Lung (tissue), 12 donors: ENCODE data around the gene NFIL3. TPM values are rescaled to one million over a fixed set of nuclear protein-coding genes. Genes with fewer than 3 reads are reported as not detected.

Experiments used
- ATAC-seq: fragments of 200-7000 bp; cut with Tn5 transposase; one replicate; pipeline ENCODE4 v1.9.1; 2020; ENCODE audit warnings: moderate number of reproducible peaks; ENCODE audit not compliant: insufficient read depth, low FRiP score
- DNase-seq, 3 donors: peaks; one replicate each; pipeline ENCODE4 v3.0.0-alpha.2; 2013 to 2017
- H3K27ac ChIP-seq, 2 donors: one replicate each; pipeline ENCODE4 v1.5.1; 2013; ENCODE audit warnings: mild to moderate bottlenecking in 2 of 2, moderate library complexity in 2 of 2, control low read depth in 1 of 2, inconsistent platforms in 1 of 2, low read depth in 1 of 2, low read length in 1 of 2
- H3K27me3 ChIP-seq, 3 donors: one replicate each; pipeline ENCODE4 v1.5.1; 2013; ENCODE audit warnings: low read length in 2 of 3; ENCODE audit not compliant: control insufficient read depth in 3 of 3, insufficient read depth in 3 of 3
- H3K36me3 ChIP-seq, 4 donors: one replicate each; pipeline ENCODE4 v1.5.1; 2013; ENCODE audit warnings: low read length in 4 of 4, mild to moderate bottlenecking in 1 of 4, moderate library complexity in 1 of 4; ENCODE audit not compliant: control insufficient read depth in 4 of 4, insufficient read depth in 4 of 4
- H3K4me1 ChIP-seq, 5 donors: one replicate each; pipeline ENCODE4 v1.5.1; 2013; ENCODE audit warnings: low read length in 5 of 5, mild to moderate bottlenecking in 2 of 5, moderate library complexity in 1 of 5; ENCODE audit not compliant: control insufficient read depth in 5 of 5, insufficient read depth in 5 of 5
- H3K4me3 ChIP-seq: one replicate; pipeline ENCODE4 v1.5.1; 2013; ENCODE audit warnings: mild to moderate bottlenecking, control low read depth, moderate library complexity
- H3K9ac ChIP-seq, 2 donors: one replicate each; pipeline ENCODE4 v1.5.1; 2013; ENCODE audit warnings: low read length in 2 of 2, control low read depth in 1 of 2; ENCODE audit not compliant: insufficient read depth in 1 of 2
- H3K9me3 ChIP-seq, 4 donors: one replicate each; pipeline ENCODE4 v1.5.1; 2013; ENCODE audit warnings: low read length in 3 of 4, mild to moderate bottlenecking in 1 of 4, moderate library complexity in 1 of 4; ENCODE audit not compliant: control insufficient read depth in 4 of 4, insufficient read depth in 3 of 4
- CTCF ChIP-seq: IDR thresholded peaks from 2 replicates; pipeline ENCODE4 v1.5.1; 2012; ENCODE audit warnings: mild to moderate bottlenecking; ENCODE audit errors: control extremely low read depth, extremely low read depth
- whole genome bisulfite sequencing, 2 donors: extraction: QIAGEN DNeasy Blood & Tissue Kit; methylation state at CpG; one replicate each; pipeline ENCODE4 v1.1.7; 2013; 5-methylcytosine and 5-hydroxymethylcytosine counted together
- polyA plus RNA-seq, 2 donors: library from polyadenylated mRNA; stranded (reverse); fragments of 200-250 nt; gene quantifications; one replicate each; pipeline ENCODE4 v1.2.1, GENCODE V29; 2013
- total RNA-seq, 2 donors: library from RNA; depleted of rRNA in 1 of 2; stranded (reverse); fragments of >200 nt in 1 of 2; gene quantifications; one replicate each; pipeline ENCODE4 v1.2.1, GENCODE V29; 2014 to 2021
- donor health status: control.
- donor health status: control.
- donor health status: Bipolar disorder and iron deficiency.
- donor health status: healthy.
- donor health status: DM: yes; HTN: yes; CAD: no.

The NFIL3 gene
- total and polyA plus RNA-seq, 4 donors, result 13.1 to 75.3 (median 48.4) TPM

DNA sequence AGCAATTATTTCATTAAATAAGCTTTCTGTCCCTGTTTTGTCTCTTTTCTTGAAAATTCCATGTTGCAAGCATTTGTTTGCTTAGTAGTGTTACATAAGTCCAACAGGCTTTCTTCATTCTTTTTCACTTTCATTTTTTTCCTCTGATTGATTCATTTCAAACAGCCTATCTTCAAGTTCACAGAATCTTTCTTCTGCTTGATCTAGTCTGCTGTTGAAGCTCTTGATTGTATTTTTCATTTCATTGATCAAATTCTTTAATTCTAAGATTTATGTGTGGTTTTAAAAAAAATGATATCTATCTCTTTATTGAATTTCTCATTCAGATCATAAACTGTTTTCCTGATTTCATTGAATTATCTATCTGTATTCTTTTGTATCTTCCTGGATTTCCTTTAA lies 20.4 kb upstream of the NFIL3 start:
- H3K4me3 ChIP-seq, result no peak overlapping the region
- H3K36me3 ChIP-seq, result no peaks in the 10 kb centered on the region
- H3K27me3 ChIP-seq, result no peaks in the 10 kb centered on the region
- peaks cover 0 to 28% (median 0%) of the 10 kb centered on the region in 4 donors for H3K9me3 ChIP-seq
- ATAC-seq, result no peak
- no peak for TF ChIP-seq CTCF
- no peak overlapping the region for H3K27ac ChIP-seq
- DNase-seq, result no peak
- no peak overlapping the region for H3K9ac ChIP-seq
- H3K4me1 ChIP-seq, result no peaks in the 10 kb centered on the region

- DNase-seq (no peak), ATAC-seq (no peak)
- H3K9me3 ChIP-seq, result peaks cover 0 to 28% (median 0%) of the 10 kb centered on the region in 4 donors
Observed at GRCh38 chr9:91443321-91443993, 19.8 kb upstream of the NFIL3 start.

DNA sequence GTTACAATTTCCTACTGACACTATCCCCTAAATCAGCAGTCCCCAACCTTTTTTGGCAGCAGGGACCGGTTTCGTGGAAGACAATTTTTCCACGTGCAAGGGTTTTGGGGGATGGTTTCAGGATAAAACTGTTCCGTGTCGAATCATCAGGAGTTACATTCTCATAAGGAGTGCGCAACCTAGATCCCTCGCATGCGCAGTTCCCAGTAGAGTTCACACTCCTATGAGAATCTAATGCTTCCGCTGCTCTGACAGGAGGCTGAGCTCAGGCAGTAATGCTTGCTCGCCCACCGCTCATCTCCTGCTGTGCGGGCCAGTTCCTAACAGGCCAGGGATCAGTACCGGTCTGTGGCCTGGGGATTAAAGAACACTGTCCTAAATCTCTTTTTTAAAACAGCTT lies 13.2 kb upstream of the NFIL3 start:
- H3K4me1 ChIP-seq, result peaks cover 0 to 2% (median 0%) of the 10 kb centered on the region in 5 donors
- DNase-seq (no peak), ATAC-seq (no peak)
- no peaks in the 10 kb centered on the region for H3K9me3 ChIP-seq
- whole genome bisulfite sequencing, 2 donors, result 90 to 93% methylated on average over 13 of the region's 13 CpGs
- no peak overlapping the region for H3K27ac ChIP-seq
- no peak overlapping the region for H3K4me3 ChIP-seq
- no peak overlapping the region for H3K9ac ChIP-seq
- no peaks in the 10 kb centered on the region for H3K27me3 ChIP-seq
- no peak for TF ChIP-seq CTCF
- H3K36me3 ChIP-seq, result no peaks in the 10 kb centered on the region

More at GRCh38 chr9:91443321-91443993, 19.8 kb upstream of the NFIL3 start:
- no peak overlapping the region for H3K27ac ChIP-seq
- no peaks in the 10 kb centered on the region for H3K4me1 ChIP-seq
- 81 to 90% methylated on average over 8 of the region's 8 CpGs for WGBS, 2 donors
- H3K27me3 ChIP-seq, result no peaks in the 10 kb centered on the region
- H3K4me3 ChIP-seq, result no peak overlapping the region
- H3K36me3 ChIP-seq, result no peaks in the 10 kb centered on the region
- no peak overlapping the region for H3K9ac ChIP-seq
- no peak for TF ChIP-seq CTCF

DNA sequence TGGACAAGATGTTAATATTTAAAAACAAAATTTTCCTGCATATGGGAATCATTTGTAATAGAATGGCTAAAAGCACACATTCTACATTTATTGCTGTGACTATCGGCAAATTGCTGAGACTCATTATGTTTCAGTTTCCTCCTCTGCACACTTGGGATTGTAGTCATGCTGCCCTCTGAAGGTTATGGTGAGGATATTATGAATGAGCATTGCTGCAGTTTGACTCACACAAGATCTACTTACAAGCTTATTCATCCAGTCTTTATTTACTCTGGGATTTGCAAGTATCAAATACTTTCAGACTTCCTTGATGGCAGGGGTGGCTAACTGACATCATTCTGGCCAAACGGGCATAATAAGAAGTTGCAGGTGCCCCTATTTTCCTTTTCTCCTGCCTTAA lies 9.5 kb upstream of the NFIL3 start:
- Histone ChIP-seq H3K27me3 (no peaks in the 10 kb centered on the region), H3K36me3 (no peaks in the 10 kb centered on the region), H3K9ac (no peak overlapping the region), H3K4me3 (no peak overlapping the region), H3K9me3 (no peaks in the 10 kb centered on the region), H3K4me1 (peaks cover 0 to 9% (median 0%) of the 10 kb centered on the region in 5 donors), H3K27ac (no peak overlapping the region)
- peak; percentile 33 for TF ChIP-seq CTCF
- ATAC-seq (peak; percentile 78), DNase-seq (peak in 2 of 3 donors; percentile 43 to 50)
- 18 to 41% methylated on average over 2 of the region's 2 CpGs for WGBS, 2 donors
